ENCODE data around the gene KLC1.

Gene KLC1

DNA sequence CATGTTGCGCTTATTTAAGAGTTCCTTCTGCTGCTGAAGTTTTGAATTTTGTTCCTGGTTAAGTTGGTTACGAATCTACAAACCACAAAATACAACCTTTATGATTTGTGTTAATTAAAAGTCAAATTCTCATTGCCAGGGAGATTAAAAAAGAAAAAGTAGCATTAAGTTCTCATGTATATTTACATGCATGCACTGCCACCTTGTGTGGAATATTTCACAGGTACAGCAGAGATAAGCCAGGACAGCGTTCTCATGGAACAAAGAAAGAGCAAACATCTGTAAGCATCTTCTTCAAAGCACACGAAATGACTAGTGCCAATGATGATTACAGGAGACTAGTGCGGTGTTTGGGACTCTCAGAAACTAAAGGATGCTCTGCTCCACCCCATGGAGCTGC is 120.8 kb downstream of the KLC1 start:
- Histone ChIP-seq H3K4me3 (ENCODE audit: low read depth in 1 of 2, low read length in 1 of 2) (no peak overlapping the region), H3K4me1 (ENCODE audit: control insufficient read depth in 1 of 2, insufficient read depth in 1 of 2, low read depth in 1 of 2, low read length in 1 of 2) (no peaks in the 10 kb centered on the region), H3K27me3 (no peaks in the 10 kb centered on the region), H3K27ac (no peak overlapping the region), H3K9me3 (no peaks in the 10 kb centered on the region), H3K36me3 (no peaks in the 10 kb centered on the region)
- TF ChIP-seq, protein P1, sequence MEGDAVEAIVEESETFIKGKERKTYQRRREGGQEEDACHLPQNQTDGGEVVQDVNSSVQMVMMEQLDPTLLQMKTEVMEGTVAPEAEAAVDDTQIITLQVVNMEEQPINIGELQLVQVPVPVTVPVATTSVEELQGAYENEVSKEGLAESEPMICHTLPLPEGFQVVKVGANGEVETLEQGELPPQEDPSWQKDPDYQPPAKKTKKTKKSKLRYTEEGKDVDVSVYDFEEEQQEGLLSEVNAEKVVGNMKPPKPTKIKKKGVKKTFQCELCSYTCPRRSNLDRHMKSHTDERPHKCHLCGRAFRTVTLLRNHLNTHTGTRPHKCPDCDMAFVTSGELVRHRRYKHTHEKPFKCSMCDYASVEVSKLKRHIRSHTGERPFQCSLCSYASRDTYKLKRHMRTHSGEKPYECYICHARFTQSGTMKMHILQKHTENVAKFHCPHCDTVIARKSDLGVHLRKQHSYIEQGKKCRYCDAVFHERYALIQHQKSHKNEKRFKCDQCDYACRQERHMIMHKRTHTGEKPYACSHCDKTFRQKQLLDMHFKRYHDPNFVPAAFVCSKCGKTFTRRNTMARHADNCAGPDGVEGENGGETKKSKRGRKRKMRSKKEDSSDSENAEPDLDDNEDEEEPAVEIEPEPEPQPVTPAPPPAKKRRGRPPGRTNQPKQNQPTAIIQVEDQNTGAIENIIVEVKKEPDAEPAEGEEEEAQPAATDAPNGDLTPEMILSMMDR (IDR thresholded peaks at IDR 0.05) = no peak

Measured in neutrophil (primary cell).